Endodermal cell (in vitro differentiated cells): ENCODE data around the gene ELAVL4. TPM values are rescaled to one million over a fixed set of nuclear protein-coding genes. Genes with fewer than 3 reads are reported as not detected.

ENCODE experiments used
- DNase-seq: peaks from one replicate; pipeline ENCODE4 v3.0.0-alpha.2; 2017
- H3K27ac ChIP-seq: 2 replicates; pipeline ENCODE4 v1.5.1; 2013; ENCODE audit warnings: mild to moderate bottlenecking, low read depth, low read length, moderate library complexity
- H3K27me3 ChIP-seq: 2 replicates; pipeline ENCODE4 v1.6.1; 2013; ENCODE audit warnings: mild to moderate bottlenecking, low read length, moderate library complexity; ENCODE audit not compliant: insufficient read depth, control insufficient read depth, poor library complexity, severe bottlenecking
- H3K36me3 ChIP-seq: 2 replicates; pipeline ENCODE4 v1.7.0; 2013; ENCODE audit warnings: mild to moderate bottlenecking, low read length, moderate library complexity; ENCODE audit not compliant: control insufficient read depth, insufficient read depth
- H3K4me1 ChIP-seq: one replicate; pipeline ENCODE4 v1.7.0; 2013; ENCODE audit warnings: low read length; ENCODE audit not compliant: control insufficient read depth, insufficient read depth
- H3K4me3 ChIP-seq: 2 replicates; pipeline ENCODE4 v1.5.1; 2013; ENCODE audit warnings: mild to moderate bottlenecking, low read length, moderate library complexity
- H3K9ac ChIP-seq: 2 replicates; pipeline ENCODE4 v1.6.1; 2013; ENCODE audit warnings: mild to moderate bottlenecking, low read length, moderate library complexity; ENCODE audit not compliant: poor library complexity, severe bottlenecking; ENCODE audit errors: extremely low read depth
- H3K9me3 ChIP-seq: 2 replicates; pipeline ENCODE4 v1.6.1; 2013; ENCODE audit warnings: mild to moderate bottlenecking, low read length, moderate library complexity; ENCODE audit not compliant: control insufficient read depth
- H3K27ac Mint-ChIP-seq: 2 replicates; pipeline ENCODE4 v1.8.0; 2020; ENCODE audit warnings: mixed read lengths
- H3K27me3 Mint-ChIP-seq: 2 replicates; pipeline ENCODE4 v1.8.0; 2021; ENCODE audit warnings: mild to moderate bottlenecking, mixed read lengths; ENCODE audit not compliant: insufficient read depth
- H3K36me3 Mint-ChIP-seq: 2 replicates; pipeline ENCODE4 v1.8.0; 2020; ENCODE audit warnings: low read depth, mixed read lengths
- H3K4me1 Mint-ChIP-seq: 2 replicates; pipeline ENCODE4 v1.8.0; 2020; ENCODE audit warnings: mixed read lengths
- H3K4me3 Mint-ChIP-seq: 2 replicates; pipeline ENCODE4 v1.8.0; 2020; ENCODE audit warnings: mild to moderate bottlenecking, moderate library complexity, mixed read lengths
- H3K9me3 Mint-ChIP-seq: 2 replicates; pipeline ENCODE4 v1.8.0; 2020; ENCODE audit warnings: mild to moderate bottlenecking, mixed read lengths
- WGBS, 2 experiments: methylation state at CpG; one replicate each; pipeline versions ENCODE4 v1.1.5 to v1.1.7; 2013; ENCODE audit warnings: missing lambda C conversion rate in 2 of 2, mixed read lengths in 1 of 2; ENCODE audit not compliant: insufficient coverage in 1 of 2, insufficient read length in 1 of 2; 5-methylcytosine and 5-hydroxymethylcytosine counted together
- total RNA-seq, 2 donors: library from RNA; stranded (reverse); fragmentation: NEBNext Ultra II Directional in 1 of 2; extraction: Animal tissue kit (Norgen Biotek cat#: 25700) in 1 of 2; gene quantifications; 2 replicates in 1 of 2; 3 replicates in 1 of 2; pipeline ENCODE4 v1.2.1, GENCODE V29; 2021
- TF ChIP-seq, protein P1 (sequence below): fragments of 200-600 bp; sonication (generic); conservative IDR thresholded peaks from 2 replicates; pipeline ENCODE4 v1.5.0; 2021; ENCODE audit warnings: antibody characterized with exemption, mild to moderate bottlenecking

ELAVL4 gene
- total RNA-seq, 2 donors from 2014 or later: 4.0 to 10.3 TPM

DNA sequence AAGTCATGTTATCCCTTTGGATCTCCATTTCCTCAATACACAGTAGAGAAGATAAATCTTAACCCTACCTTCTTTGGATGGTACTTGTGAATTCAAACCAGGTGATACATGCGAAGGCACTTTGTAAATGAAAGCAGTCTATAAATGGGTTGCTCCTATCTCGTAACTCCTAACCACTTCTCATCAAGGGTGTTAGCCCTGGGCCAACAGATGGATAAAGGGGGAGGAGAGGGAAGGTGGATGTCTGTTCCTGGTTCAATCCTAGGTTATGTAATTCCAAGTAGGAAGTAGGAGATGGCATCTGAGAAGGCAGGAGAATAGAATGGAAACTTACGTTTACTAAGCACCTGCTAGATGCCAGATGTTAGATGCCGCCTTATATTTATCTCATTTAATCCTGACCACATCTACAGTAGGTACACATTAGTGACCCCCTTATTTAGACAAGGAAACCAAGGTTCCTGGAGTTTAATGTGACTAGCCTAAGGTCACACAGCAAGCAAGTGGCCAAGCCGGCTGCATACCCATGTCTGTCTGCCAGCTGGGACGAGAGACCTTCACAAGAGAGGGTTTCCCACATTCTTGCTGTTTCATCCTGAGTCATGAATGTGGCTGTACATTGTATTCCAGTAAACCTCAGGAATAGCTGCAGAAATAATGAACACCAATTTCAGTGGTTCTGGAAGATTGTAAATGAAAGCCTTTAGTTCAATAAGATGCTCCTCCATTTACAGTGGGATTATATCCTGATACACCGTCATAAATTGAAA lies 47.7 kb downstream of the ELAVL4 start:
- Mint-ChIP-seq H3K4me3 (no peak overlapping the region), H3K9me3 (no peaks in the 10 kb centered on the region), H3K36me3 (no peaks in the 10 kb centered on the region), H3K4me1 (peaks cover 62% of the 10 kb centered on the region), H3K27ac (no peak overlapping the region), H3K27me3 (peaks cover 2% of the 10 kb centered on the region)
- Histone ChIP-seq H3K4me1 (no peaks in the 10 kb centered on the region), H3K9ac (no peak overlapping the region), H3K9me3 (peaks cover 9% of the 10 kb centered on the region), H3K27me3 (no peaks in the 10 kb centered on the region), H3K4me3 (no peak overlapping the region), H3K27ac (no peak overlapping the region), H3K36me3 (no peaks in the 10 kb centered on the region)
- no peak for DNase-seq
- 83 to 87% methylated on average over 2 to 7 of the region's 7 CpGs for WGBS, 2 experiments
- TF ChIP-seq, protein P1, sequence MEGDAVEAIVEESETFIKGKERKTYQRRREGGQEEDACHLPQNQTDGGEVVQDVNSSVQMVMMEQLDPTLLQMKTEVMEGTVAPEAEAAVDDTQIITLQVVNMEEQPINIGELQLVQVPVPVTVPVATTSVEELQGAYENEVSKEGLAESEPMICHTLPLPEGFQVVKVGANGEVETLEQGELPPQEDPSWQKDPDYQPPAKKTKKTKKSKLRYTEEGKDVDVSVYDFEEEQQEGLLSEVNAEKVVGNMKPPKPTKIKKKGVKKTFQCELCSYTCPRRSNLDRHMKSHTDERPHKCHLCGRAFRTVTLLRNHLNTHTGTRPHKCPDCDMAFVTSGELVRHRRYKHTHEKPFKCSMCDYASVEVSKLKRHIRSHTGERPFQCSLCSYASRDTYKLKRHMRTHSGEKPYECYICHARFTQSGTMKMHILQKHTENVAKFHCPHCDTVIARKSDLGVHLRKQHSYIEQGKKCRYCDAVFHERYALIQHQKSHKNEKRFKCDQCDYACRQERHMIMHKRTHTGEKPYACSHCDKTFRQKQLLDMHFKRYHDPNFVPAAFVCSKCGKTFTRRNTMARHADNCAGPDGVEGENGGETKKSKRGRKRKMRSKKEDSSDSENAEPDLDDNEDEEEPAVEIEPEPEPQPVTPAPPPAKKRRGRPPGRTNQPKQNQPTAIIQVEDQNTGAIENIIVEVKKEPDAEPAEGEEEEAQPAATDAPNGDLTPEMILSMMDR: no peak

DNA sequence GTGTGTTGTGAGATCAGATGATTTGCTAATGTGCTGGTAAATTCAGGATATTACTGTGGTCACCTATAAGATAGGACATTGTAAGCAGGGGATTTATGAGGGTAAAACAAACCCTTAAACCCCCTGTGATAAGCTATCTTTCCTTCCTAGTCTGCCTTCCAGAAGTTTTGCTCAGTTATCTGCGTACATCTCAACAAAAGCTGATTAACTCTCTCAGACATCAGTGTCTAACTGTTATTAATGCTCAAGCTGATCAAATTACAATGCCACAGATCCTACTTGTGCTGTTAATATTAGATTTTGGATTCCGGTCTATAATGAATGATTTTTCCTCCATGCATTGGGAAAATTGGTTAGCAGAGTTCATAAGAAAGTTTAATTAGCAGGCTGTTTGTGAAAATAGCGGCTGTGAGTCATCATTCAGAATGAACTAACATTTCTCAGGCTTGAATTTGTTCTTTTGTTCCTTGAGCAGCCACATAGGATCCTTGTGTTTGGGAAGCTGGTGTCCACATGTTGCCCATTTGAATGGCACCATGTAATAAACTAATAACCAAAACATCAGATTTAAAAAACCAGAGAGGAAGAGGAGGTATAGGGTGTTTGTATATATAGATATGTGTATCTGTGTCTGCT lies 48.7 kb downstream of the ELAVL4 start:
- Histone ChIP-seq H3K9ac (no peak overlapping the region), H3K4me1 (no peaks in the 10 kb centered on the region), H3K36me3 (no peaks in the 10 kb centered on the region), H3K27me3 (no peaks in the 10 kb centered on the region), H3K4me3 (no peak overlapping the region), H3K9me3 (peaks cover 9% of the 10 kb centered on the region), H3K27ac (no peak overlapping the region)
- H3K9me3 Mint-ChIP-seq: no peaks in the 10 kb centered on the region
- 66 to 70% methylated on average over 2 to 3 of the region's 3 CpGs for WGBS, 2 experiments
- H3K36me3 Mint-ChIP-seq: no peaks in the 10 kb centered on the region
- peak overlapping the region; percentile 41 for H3K27ac Mint-ChIP-seq
- no peak for DNase-seq
- no peak overlapping the region for H3K4me3 Mint-ChIP-seq
- TF ChIP-seq, protein P1: no peak
- H3K4me1 Mint-ChIP-seq: peaks cover 58% of the 10 kb centered on the region
- peaks cover 2% of the 10 kb centered on the region for H3K27me3 Mint-ChIP-seq

DNA sequence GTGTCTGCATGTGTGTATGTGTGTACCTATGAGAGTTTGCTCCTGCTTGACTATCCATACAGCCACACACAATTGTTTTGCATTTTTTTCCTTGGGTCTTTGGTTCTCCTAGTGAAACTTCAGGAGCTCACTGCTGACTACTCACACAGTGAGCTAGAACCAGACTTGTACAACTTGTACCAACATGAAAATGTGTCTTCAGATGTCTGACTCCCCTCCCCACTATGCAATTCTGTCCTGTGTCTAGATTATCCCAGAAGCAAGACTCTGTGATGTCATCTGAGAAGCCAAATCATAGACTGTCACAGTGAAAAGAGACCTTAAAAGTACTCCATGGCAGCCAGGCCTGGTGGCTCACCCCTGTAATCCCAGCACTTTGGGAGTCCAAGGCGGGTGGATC lies 49.7 kb downstream of the ELAVL4 start:
- H3K9me3 ChIP-seq: peaks cover 5% of the 10 kb centered on the region
- no peak overlapping the region for H3K9ac ChIP-seq
- no peaks in the 10 kb centered on the region for H3K27me3 ChIP-seq
- H3K9me3 Mint-ChIP-seq: no peaks in the 10 kb centered on the region
- no peak overlapping the region for H3K4me3 ChIP-seq
- H3K36me3 ChIP-seq: no peaks in the 10 kb centered on the region
- WGBS, 2 experiments: 84 to 88% methylated on average over 1 of the region's 1 CpG
- no peaks in the 10 kb centered on the region for H3K36me3 Mint-ChIP-seq
- H3K27ac ChIP-seq: no peak overlapping the region
- H3K4me1 ChIP-seq: no peaks in the 10 kb centered on the region
- peak overlapping the region; percentile 44 for H3K27ac Mint-ChIP-seq
- no peak overlapping the region for H3K4me3 Mint-ChIP-seq
- peaks cover 51% of the 10 kb centered on the region for H3K4me1 Mint-ChIP-seq
- TF ChIP-seq, protein P1: no peak
- H3K27me3 Mint-ChIP-seq: no peaks in the 10 kb centered on the region
- no peak for DNase-seq
